ENCODE results near the gene RUNX2.
A peak's percentile ranks its signal among the peaks of the same experiment; 100 is the strongest.

Gene RUNX2

GRCh38 chr6:45375449-45375848, 47.3 kb downstream of the RUNX2 start:
- TF ChIP-seq CTCF (conservative IDR thresholded peaks at IDR 0.05), result no peak
- no peak for TF ChIP-seq ZFX (IDR thresholded peaks at IDR 0.05)
- H3K27ac ChIP-seq, result no peak overlapping the region

GRCh38 chr6:45376310-45377042, 48.3 kb downstream of the RUNX2 start:
- no peak for TF ChIP-seq CTCF (conservative IDR thresholded peaks at IDR 0.05)
- TF ChIP-seq ZFX (IDR thresholded peaks at IDR 0.05), result no peak
- H3K27ac ChIP-seq, result no peak overlapping the region

- peak overlapping the region; percentile 82 for H3K27ac ChIP-seq
- TF ChIP-seq CTCF (conservative IDR thresholded peaks at IDR 0.05) (no peak), ZFX (IDR thresholded peaks at IDR 0.05) (no peak)
These were observed 49.0 kb downstream of the RUNX2 start for GRCh38 chr6:45377043-45377553.

- TF ChIP-seq CTCF (conservative IDR thresholded peaks at IDR 0.05) (peak; percentile 37), ZFX (IDR thresholded peaks at IDR 0.05) (peak; percentile 72)
- H3K27ac ChIP-seq, result peak within 1 kb of the TSS; percentile 82
These were observed 49.6 kb downstream of the RUNX2 start, which contains the start of gene SUPT3H for GRCh38 chr6:45377554-45378333. Gene SUPT3H (minus strand): TSS chr6:45377934.

GRCh38 chr6:45378334-45378926, 50.3 kb downstream of the RUNX2 start:
- H3K27ac ChIP-seq, result peak overlapping the region; percentile 82

GRCh38 chr6:45382391-45382790, 54.3 kb downstream of the RUNX2 start:
- TF ChIP-seq CTCF (conservative IDR thresholded peaks at IDR 0.05) (no peak), ZFX (IDR thresholded peaks at IDR 0.05) (no peak)
- no peak overlapping the region for H3K27ac ChIP-seq

More at GRCh38 chr6:45378334-45378926, 50.3 kb downstream of the RUNX2 start:
- TF ChIP-seq ZFX (IDR thresholded peaks at IDR 0.05) (peak; percentile 21; the same call in 1 of the 2 replicates), CTCF (conservative IDR thresholded peaks at IDR 0.05) (peak; percentile 14; the same call in 1 of the 2 replicates)

All from C4-2B (cell line).